Measurements from ENCODE around the gene LRP1B.

LRP1B gene

GRCh38 chr2:141633132-141633531, 497.7 kb downstream of the LRP1B start:
- no peak for DNase-seq (ENCODE audit: insufficient read length)
- no peak for TF ChIP-seq POLR2AphosphoS5 (IDR thresholded peaks at IDR 0.05; ENCODE audit: low read depth, low read length)
- TF ChIP-seq TAF1 (IDR thresholded peaks at IDR 0.05; ENCODE audit: borderline replicate concordance, low read depth, low read length): no peak
- no peak for TF ChIP-seq POLR2A (IDR thresholded peaks at IDR 0.05; ENCODE audit: low read depth, low read length)
- no peak for FAIRE-seq

DNA sequence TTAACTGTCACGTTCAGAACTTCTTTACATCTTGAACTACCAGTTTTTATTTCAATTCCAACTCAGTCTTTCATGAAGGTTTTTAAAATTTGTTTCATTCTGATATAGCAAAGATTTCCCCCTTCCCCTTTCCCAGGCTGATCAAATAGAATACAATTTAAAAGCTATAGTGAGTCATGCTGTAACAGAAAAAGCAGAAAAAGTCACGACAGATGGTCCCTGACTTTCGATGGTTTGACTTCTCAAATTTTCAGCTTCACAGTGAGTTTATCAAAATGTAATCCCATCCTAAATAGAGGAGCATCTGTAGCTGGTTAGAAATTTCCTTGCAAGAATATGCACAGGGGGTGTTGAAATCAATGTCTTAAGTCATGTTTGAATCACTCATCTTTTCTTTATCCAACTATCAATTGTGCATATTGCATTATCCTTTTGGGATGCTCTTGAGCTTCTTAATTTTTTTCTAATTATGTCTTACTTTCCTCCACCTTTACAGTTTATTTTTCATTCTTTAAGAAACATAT, 500.3 kb downstream of the LRP1B start:
- TF ChIP-seq POLR2AphosphoS5 (IDR thresholded peaks at IDR 0.05; ENCODE audit: low read depth, low read length) (no peak), TAF1 (IDR thresholded peaks at IDR 0.05; ENCODE audit: borderline replicate concordance, low read depth, low read length) (no peak), POLR2A (IDR thresholded peaks at IDR 0.05; ENCODE audit: low read depth, low read length) (no peak)
- DNase-seq (ENCODE audit: insufficient read length): no peak
- FAIRE-seq: no peak

DNA sequence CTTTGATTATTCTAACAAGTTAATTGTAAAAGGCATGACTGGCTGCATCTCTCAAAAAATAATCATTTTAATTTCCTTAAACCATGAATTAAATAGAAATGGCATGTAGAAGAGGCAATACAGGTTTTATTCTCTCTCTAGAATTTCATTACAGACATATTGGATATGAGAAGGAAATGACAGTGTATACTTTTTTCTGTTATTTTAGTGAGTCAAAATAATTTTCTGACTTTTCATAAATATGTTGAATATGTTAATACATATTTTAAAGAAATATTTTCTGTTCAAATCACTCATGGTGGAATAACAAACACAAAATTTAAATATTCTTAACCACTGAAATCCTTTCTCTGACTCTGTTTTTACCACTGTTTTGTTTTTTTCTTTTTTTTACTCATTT, 510.4 kb downstream of the LRP1B start:
- FAIRE-seq (no peak), DNase-seq (ENCODE audit: insufficient read length) (no peak)
- TF ChIP-seq POLR2A (IDR thresholded peaks at IDR 0.05; ENCODE audit: low read depth, low read length) (no peak), POLR2AphosphoS5 (IDR thresholded peaks at IDR 0.05; ENCODE audit: low read depth, low read length) (no peak), TAF1 (IDR thresholded peaks at IDR 0.05; ENCODE audit: borderline replicate concordance, low read depth, low read length) (no peak)

DNA sequence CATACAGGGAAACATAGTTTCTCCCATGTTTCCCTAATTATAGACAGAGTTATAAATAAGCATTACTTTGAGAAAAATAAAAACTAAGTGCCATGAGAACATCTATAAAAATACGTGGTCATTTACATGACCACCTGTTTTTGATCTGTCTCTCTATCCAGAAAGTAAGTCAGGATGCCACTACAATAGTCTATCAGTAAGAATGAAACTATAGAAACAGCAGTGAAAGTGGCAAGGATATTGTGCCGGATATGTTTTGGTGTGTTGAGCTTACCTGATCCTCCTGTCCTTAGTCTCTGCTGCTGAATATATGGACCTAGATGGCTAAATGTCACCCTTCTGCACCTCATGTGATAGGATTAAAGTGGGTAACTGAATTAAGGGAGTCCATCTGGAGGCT, 512.4 kb downstream of the LRP1B start:
- TF ChIP-seq POLR2AphosphoS5 (IDR thresholded peaks at IDR 0.05; ENCODE audit: low read depth, low read length) (no peak), POLR2A (IDR thresholded peaks at IDR 0.05; ENCODE audit: low read depth, low read length) (no peak), TAF1 (IDR thresholded peaks at IDR 0.05; ENCODE audit: borderline replicate concordance, low read depth, low read length) (no peak)
- FAIRE-seq (no peak), DNase-seq (ENCODE audit: insufficient read length) (no peak)

- TF ChIP-seq POLR2AphosphoS5 (IDR thresholded peaks at IDR 0.05; ENCODE audit: low read depth, low read length) (no peak), POLR2A (IDR thresholded peaks at IDR 0.05; ENCODE audit: low read depth, low read length) (no peak), TAF1 (IDR thresholded peaks at IDR 0.05; ENCODE audit: borderline replicate concordance, low read depth, low read length) (no peak)
- DNase-seq (ENCODE audit: insufficient read length): no peak
- FAIRE-seq: no peak
Measured at GRCh38 chr2:141611981-141612380, 518.8 kb downstream of the LRP1B start.

- DNase-seq (ENCODE audit: insufficient read length) (no peak), FAIRE-seq (no peak)
- TF ChIP-seq TAF1 (IDR thresholded peaks at IDR 0.05; ENCODE audit: borderline replicate concordance, low read depth, low read length) (no peak), POLR2A (IDR thresholded peaks at IDR 0.05; ENCODE audit: low read depth, low read length) (no peak), POLR2AphosphoS5 (IDR thresholded peaks at IDR 0.05; ENCODE audit: low read depth, low read length) (no peak)
Measured at GRCh38 chr2:141611176-141611571, 519.6 kb downstream of the LRP1B start.

DNA sequence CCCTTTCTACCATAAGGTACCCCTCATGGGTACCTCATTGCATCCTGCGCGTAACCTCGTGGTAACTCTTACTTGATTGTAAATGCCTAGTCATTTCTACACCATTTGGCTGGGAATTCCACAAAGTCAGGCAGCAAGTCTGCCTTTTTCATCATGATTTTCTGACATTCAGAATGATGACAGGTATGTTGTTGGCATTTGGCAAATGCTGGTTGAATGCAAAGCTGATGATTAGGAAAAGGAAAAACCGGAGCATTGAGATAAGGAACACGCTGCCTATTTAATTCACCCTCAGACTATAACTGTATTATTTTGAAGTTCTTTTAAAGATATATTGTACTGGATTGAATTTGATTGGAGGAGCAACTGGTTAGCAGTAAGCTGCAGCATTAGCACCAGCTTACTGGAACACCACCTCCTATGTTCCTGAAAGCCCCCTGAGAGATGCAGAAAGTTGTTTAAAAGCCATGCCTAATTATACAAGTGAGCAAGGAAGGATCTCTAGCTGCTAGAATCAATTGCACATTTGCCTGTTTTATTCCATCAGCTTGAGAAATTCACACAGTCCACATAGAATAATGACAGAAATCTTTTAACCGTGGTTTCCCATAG, 520.1 kb downstream of the LRP1B start:
- no peak for FAIRE-seq
- DNase-seq (ENCODE audit: insufficient read length): no peak
- no peak for TF ChIP-seq POLR2AphosphoS5 (IDR thresholded peaks at IDR 0.05; ENCODE audit: low read depth, low read length)
- no peak for TF ChIP-seq POLR2A (IDR thresholded peaks at IDR 0.05; ENCODE audit: low read depth, low read length)
- no peak for TF ChIP-seq TAF1 (IDR thresholded peaks at IDR 0.05; ENCODE audit: borderline replicate concordance, low read depth, low read length)

DNA sequence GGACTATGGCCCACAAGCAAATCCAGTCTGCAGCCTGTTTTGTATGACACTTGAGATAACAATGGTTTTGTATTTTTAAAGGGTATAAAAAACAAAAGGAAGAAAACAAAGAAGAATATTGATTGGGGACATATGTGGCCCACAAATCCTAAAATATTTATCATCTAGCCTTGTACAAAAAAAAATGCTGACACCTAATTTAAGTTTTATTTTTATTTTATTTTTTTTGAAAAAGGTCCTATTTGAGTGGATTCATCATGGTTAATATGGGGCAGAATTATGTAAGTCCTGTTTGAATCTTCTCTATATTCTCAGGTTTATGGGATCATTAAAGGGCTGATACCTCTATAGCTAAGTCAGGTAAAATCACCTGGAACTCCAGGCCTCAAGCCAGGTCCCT, 525.7 kb downstream of the LRP1B start:
- DNase-seq (ENCODE audit: insufficient read length): no peak
- FAIRE-seq: no peak
- TF ChIP-seq POLR2AphosphoS5 (IDR thresholded peaks at IDR 0.05; ENCODE audit: low read depth, low read length) (no peak), TAF1 (IDR thresholded peaks at IDR 0.05; ENCODE audit: borderline replicate concordance, low read depth, low read length) (no peak)

DNA sequence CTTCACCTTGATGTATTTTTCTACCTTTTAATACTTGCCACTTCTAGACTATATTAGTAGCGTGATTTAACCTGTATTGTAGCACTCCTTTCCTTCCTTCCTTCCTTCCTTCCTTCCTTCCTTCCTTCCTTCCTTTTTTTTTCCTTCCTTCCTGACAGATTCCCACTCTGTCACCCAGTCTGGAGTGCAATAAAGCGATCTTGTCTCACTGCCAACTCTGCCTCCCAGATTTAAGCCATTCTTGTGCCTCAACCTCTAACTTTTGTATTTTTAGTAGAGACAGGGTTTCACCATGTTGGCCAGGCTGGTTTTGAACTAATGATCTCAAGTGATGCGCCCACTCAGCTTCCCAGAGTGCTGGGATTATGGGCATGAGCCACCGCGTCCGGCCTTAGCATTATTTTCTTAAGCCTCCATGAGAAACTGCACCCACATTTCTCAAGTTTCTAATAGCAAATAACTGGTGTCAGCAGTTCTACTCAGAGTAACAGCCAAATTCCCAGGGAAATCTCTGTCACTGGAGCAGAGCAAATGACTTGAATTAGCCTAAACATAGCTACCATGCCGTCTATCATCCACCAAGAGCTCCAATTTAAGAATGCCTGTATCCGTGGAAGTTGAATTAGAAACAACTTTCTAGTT, 529.2 kb downstream of the LRP1B start:
- FAIRE-seq (no peak), DNase-seq (ENCODE audit: insufficient read length) (no peak)
- no peak for TF ChIP-seq TAF1 (IDR thresholded peaks at IDR 0.05; ENCODE audit: borderline replicate concordance, low read depth, low read length)
- TF ChIP-seq POLR2AphosphoS5 (IDR thresholded peaks at IDR 0.05; ENCODE audit: low read depth, low read length): no peak
- TF ChIP-seq POLR2A (IDR thresholded peaks at IDR 0.05; ENCODE audit: low read depth, low read length): no peak

DNA sequence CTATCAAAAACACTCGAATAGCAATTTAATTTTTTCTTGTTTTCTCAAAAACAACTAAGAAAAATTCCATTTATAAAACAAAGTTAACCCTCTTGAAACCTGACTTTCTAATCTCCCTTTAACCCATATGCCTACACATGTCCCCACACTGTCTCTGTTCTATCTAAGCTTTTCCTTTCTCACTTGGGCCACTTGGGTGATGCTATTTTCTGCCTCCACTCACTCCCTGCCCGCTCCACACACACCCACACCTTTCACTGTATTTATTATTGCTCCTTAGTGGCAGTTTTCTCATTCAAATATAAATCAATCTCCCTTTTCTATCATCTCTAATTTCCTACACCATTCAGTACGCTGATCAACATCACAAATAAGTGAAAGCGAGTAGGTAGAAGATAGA, 531.1 kb downstream of the LRP1B start:
- no peak for TF ChIP-seq TAF1 (IDR thresholded peaks at IDR 0.05; ENCODE audit: borderline replicate concordance, low read depth, low read length)
- FAIRE-seq (no peak), DNase-seq (ENCODE audit: insufficient read length) (no peak)

DNA sequence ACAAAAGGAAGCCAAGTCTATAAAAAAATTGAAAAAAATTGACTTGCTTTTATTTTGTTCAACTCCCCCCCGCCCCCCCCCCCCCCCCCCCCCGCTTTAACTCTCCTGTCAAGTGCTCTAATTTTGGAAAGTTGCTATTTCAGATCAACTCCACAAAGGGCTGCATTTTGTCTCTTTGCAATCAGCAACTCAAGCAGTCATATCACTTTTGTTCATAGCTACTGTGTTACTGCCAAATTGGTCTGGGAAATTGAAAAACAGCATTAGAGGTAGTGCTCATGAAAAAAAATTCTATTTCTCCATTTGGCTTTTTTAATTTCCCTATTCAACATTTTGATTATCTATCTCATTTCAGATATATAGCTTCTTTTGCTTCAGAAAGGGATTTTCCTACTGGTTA, 531.8 kb downstream of the LRP1B start:
- no peak for FAIRE-seq
- no peak for DNase-seq (ENCODE audit: insufficient read length)
- TF ChIP-seq POLR2AphosphoS5 (IDR thresholded peaks at IDR 0.05; ENCODE audit: low read depth, low read length) (no peak), TAF1 (IDR thresholded peaks at IDR 0.05; ENCODE audit: borderline replicate concordance, low read depth, low read length) (no peak), POLR2A (IDR thresholded peaks at IDR 0.05; ENCODE audit: low read depth, low read length) (no peak)

- DNase-seq (ENCODE audit: insufficient read length) (no peak), FAIRE-seq (no peak)
- no peak for TF ChIP-seq POLR2AphosphoS5 (IDR thresholded peaks at IDR 0.05; ENCODE audit: low read depth, low read length)
- no peak for TF ChIP-seq POLR2A (IDR thresholded peaks at IDR 0.05; ENCODE audit: low read depth, low read length)
- TF ChIP-seq TAF1 (IDR thresholded peaks at IDR 0.05; ENCODE audit: borderline replicate concordance, low read depth, low read length): no peak
Measured at GRCh38 chr2:141595316-141595920, 535.4 kb downstream of the LRP1B start.
